ENCODE data around the gene E2F2.
A peak's percentile ranks its signal among the peaks of the same experiment; 100 is the strongest.

DNA sequence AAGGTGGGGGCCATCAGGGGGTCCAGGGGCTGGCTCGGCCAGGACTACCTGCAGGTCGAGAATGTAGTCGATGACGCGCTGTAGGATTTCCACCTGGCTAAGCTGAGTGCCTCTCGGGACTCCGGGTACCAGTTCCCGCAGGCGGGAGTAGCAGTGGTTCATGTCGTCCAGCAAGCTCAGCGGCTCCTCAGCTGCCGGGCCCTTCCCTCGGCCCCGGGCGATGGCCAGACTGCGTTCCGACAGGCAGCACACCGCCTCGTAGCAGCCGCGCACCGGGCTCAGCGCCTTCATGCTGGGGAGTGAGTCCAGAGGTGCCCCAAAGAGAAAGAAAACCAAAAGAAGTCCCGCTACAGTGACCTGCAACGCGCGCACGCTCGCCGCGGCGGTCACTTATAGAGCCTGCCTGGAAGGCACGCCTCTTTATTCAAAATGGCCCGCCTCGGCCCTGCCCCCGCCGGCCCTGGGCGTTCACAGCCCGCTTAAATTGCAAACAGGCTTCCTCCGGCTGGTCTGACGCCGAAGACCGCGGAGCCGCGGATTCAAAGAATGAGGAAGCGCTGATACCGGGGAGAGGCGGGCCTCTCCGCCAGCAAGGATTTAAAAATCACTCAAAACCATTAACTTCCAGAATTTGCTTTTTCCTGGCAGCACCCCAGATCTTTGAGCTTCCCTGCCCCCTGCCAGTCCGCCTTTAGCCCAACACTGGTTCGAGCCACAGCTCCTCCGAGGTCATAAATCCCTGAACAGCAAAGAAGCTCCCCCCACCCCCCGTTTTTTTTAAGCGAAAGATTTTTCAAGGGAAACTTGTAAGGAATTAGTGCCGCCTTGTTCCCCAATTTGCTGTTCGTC lies 28.3 kb upstream of the E2F2 start, which contains the start of gene ID3:
- TF ChIP-seq, protein P1, sequence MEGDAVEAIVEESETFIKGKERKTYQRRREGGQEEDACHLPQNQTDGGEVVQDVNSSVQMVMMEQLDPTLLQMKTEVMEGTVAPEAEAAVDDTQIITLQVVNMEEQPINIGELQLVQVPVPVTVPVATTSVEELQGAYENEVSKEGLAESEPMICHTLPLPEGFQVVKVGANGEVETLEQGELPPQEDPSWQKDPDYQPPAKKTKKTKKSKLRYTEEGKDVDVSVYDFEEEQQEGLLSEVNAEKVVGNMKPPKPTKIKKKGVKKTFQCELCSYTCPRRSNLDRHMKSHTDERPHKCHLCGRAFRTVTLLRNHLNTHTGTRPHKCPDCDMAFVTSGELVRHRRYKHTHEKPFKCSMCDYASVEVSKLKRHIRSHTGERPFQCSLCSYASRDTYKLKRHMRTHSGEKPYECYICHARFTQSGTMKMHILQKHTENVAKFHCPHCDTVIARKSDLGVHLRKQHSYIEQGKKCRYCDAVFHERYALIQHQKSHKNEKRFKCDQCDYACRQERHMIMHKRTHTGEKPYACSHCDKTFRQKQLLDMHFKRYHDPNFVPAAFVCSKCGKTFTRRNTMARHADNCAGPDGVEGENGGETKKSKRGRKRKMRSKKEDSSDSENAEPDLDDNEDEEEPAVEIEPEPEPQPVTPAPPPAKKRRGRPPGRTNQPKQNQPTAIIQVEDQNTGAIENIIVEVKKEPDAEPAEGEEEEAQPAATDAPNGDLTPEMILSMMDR (IDR thresholded peaks at IDR 0.05) = no peak
- TF ChIP-seq POLR2A (IDR thresholded peaks at IDR 0.05) (peak; percentile 53 to 95), POLR2AphosphoS5 (IDR thresholded peaks at IDR 0.05) (peak in 2 of 3 donors; percentile 56 to 92), EP300 (IDR thresholded peaks at IDR 0.05) (no peak)
